ENCODE results near the gene UMPS.

DNA sequence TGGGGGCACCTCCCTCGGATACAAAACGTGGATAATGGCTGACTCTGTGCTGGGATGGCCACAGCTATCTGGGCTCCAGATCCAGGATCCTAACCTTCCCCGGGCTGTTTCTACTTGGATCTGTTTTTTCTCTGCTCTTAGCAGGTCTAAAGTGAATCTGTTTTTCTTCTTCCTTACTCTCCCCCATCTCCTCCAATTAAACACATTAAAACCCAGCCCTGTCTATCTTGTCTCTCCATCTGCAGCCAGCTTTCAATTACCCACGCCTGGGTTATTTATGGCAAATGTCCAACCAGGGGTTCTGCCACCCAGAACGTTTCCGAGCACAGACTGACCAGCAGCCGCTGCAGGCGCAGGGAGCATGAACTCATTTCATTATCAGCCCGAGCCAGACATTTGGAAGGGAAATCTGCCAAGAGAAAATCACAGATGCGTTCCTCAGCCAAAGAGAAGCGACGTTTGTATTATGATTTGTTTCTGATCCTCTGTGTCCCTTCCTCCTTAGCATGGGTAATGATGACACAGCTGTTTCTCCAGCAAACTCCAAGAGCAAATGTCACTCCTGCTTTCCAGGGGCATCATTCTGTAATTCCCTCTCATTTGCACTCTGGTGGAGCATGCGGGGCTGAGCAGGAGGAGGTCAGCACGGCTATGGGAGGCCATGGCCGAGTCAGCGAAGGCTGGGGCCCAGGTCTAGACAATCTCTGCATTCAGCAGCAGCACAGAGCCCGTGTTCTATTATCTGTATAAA, 42.0 kb downstream of the UMPS start:
- TF ChIP-seq, protein P1, sequence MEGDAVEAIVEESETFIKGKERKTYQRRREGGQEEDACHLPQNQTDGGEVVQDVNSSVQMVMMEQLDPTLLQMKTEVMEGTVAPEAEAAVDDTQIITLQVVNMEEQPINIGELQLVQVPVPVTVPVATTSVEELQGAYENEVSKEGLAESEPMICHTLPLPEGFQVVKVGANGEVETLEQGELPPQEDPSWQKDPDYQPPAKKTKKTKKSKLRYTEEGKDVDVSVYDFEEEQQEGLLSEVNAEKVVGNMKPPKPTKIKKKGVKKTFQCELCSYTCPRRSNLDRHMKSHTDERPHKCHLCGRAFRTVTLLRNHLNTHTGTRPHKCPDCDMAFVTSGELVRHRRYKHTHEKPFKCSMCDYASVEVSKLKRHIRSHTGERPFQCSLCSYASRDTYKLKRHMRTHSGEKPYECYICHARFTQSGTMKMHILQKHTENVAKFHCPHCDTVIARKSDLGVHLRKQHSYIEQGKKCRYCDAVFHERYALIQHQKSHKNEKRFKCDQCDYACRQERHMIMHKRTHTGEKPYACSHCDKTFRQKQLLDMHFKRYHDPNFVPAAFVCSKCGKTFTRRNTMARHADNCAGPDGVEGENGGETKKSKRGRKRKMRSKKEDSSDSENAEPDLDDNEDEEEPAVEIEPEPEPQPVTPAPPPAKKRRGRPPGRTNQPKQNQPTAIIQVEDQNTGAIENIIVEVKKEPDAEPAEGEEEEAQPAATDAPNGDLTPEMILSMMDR (conservative IDR thresholded peaks at IDR 0.05; ENCODE audit: low read depth in 2 of 2) = no peak
- TF ChIP-seq, protein P2, sequence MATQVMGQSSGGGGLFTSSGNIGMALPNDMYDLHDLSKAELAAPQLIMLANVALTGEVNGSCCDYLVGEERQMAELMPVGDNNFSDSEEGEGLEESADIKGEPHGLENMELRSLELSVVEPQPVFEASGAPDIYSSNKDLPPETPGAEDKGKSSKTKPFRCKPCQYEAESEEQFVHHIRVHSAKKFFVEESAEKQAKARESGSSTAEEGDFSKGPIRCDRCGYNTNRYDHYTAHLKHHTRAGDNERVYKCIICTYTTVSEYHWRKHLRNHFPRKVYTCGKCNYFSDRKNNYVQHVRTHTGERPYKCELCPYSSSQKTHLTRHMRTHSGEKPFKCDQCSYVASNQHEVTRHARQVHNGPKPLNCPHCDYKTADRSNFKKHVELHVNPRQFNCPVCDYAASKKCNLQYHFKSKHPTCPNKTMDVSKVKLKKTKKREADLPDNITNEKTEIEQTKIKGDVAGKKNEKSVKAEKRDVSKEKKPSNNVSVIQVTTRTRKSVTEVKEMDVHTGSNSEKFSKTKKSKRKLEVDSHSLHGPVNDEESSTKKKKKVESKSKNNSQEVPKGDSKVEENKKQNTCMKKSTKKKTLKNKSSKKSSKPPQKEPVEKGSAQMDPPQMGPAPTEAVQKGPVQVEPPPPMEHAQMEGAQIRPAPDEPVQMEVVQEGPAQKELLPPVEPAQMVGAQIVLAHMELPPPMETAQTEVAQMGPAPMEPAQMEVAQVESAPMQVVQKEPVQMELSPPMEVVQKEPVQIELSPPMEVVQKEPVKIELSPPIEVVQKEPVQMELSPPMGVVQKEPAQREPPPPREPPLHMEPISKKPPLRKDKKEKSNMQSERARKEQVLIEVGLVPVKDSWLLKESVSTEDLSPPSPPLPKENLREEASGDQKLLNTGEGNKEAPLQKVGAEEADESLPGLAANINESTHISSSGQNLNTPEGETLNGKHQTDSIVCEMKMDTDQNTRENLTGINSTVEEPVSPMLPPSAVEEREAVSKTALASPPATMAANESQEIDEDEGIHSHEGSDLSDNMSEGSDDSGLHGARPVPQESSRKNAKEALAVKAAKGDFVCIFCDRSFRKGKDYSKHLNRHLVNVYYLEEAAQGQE (IDR thresholded peaks at IDR 0.05; ENCODE audit: unreplicated experiment) = no peak
- no peak for TF ChIP-seq EZH2 (IDR thresholded peaks at IDR 0.05; ENCODE audit: low read depth, unreplicated experiment)
- TF ChIP-seq ZNF114 (CRISPR knock-in tag; IDR thresholded peaks at IDR 0.05) = no peak
- no peak; the same call in 1 of the 2 replicates for TF ChIP-seq POLR2AphosphoS5 (IDR thresholded peaks at IDR 0.05; ENCODE audit: low read depth)
- no peak for TF ChIP-seq EZH2phosphoT487 (IDR thresholded peaks at IDR 0.05; ENCODE audit: unreplicated experiment)

Data from GM23338 (cell line).